GM12878 (cell line): ENCODE measurements around the gene AHNAK. TPM values are rescaled to one million over a fixed set of nuclear protein-coding genes. Genes with fewer than 3 reads are reported as not detected.

Experiments
- ATAC-seq: fragments of 200-7000 bp; cut with Tn5 transposase; 3 replicates; pipeline ENCODE4 v1.9.1; 2020; ENCODE audit warnings: mild to moderate bottlenecking, moderate library complexity
- BruUV-seq: library from RNA; stranded (reverse); fragments of 400-500 nt; replicated peaks from 2 replicates; lab custom pipeline; 2021; lab: Mats Ljungman, UMichigan
- CTCF ChIA-PET: fragments of 300-600 bp; sonication (Branson Sonifier 250); formaldehyde crosslinking; extraction: SDS; loops from one replicate; lab custom pipeline; 2021; ENCODE audit warnings: inconsistent platforms; lab: Yijun Ruan, JAX
- POLR2A ChIA-PET: fragments of 350-600 bp; formaldehyde crosslinking; extraction: SDS; loops from one replicate; lab custom pipeline; 2021; ENCODE audit warnings: inconsistent platforms; lab: Charles Lee
- RAD21 ChIA-PET: fragments of 300-600 bp; sonication (Branson Sonifier 250); formaldehyde crosslinking; loops from one replicate; lab custom pipeline; 2023; ENCODE audit warnings: antibody characterized with exemption; ENCODE audit not compliant: unreplicated experiment; lab: Charles Lee
- SMC1A ChIA-PET: fragments of 300-600 bp; sonication (Branson Sonifier 250); formaldehyde crosslinking; loops from one replicate; lab custom pipeline; 2023; ENCODE audit not compliant: unreplicated experiment, uncharacterized antibody; lab: Charles Lee
- DNase-seq: peaks from one replicate; pipeline ENCODE4 v3.0.0-alpha.2; 2011; ENCODE audit warnings: low read depth, low spot score
- FAIRE-seq: peaks from 3 replicates; lab custom pipeline; 2011; peaks lifted over from hg19 to GRCh38; lab: Jason Lieb, UNC
- H2AFZ ChIP-seq: 2 replicates; pipeline ENCODE4 v1.6.0; 2011; ENCODE audit warnings: low read depth, low read length, control low read depth; ENCODE audit not compliant: control insufficient read depth
- H3K27ac ChIP-seq: 2 replicates; pipeline ENCODE4 v1.5.1; 2011; ENCODE audit warnings: control low read depth; ENCODE audit not compliant: control insufficient read depth, insufficient read depth
- H3K27me3 ChIP-seq, 2 experiments: replicated peaks in 1 of 2; 2 replicates each; pipeline versions ENCODE4 v1.6.0 to v1.6.1; 2011; ENCODE audit warnings: low read length in 1 of 2; ENCODE audit not compliant: control insufficient read depth in 2 of 2, insufficient read depth in 2 of 2
- H3K36me3 ChIP-seq, 2 experiments: 2 replicates each; pipeline ENCODE4 v1.5.1; 2011; ENCODE audit warnings: low read length in 1 of 2; ENCODE audit not compliant: control insufficient read depth in 2 of 2, insufficient read depth in 2 of 2
- H3K4me1 ChIP-seq: 2 replicates; pipeline ENCODE4 v1.6.1; 2011; ENCODE audit warnings: mild to moderate bottlenecking, low read length, moderate library complexity, mixed read lengths; ENCODE audit not compliant: control insufficient read depth, insufficient read depth
- H3K4me2 ChIP-seq: 2 replicates; pipeline ENCODE4 v1.6.0; 2011; ENCODE audit warnings: control low read depth; ENCODE audit not compliant: control insufficient read depth, insufficient read depth
- H3K4me3 ChIP-seq: fragments of 200-600 bp; sonication (generic); 2 replicates; pipeline ENCODE4 v1.5.1; 2016
- H3K79me2 ChIP-seq: 2 replicates; pipeline ENCODE4 v1.6.0; 2011; ENCODE audit warnings: low read length; ENCODE audit not compliant: control insufficient read depth, insufficient read depth
- H3K9ac ChIP-seq: 2 replicates; pipeline ENCODE4 v1.8.0; 2011; ENCODE audit warnings: low read length, control low read depth, mixed read lengths; ENCODE audit not compliant: control insufficient read depth, insufficient read depth
- H3K9me3 ChIP-seq: replicated peaks from 3 replicates; pipeline ENCODE4 v1.5.1; 2011; ENCODE audit warnings: mild to moderate bottlenecking, low read length; ENCODE audit not compliant: control insufficient read depth, insufficient read depth
- H4K20me1 ChIP-seq: 2 replicates; pipeline ENCODE4 v1.6.0; 2011; ENCODE audit not compliant: control insufficient read depth, insufficient read depth
- ATF2 ChIP-seq: IDR thresholded peaks from 2 replicates; pipeline ENCODE4 v1.6.1; 2012; ENCODE audit warnings: low read length, inconsistent platforms
- ATF3 ChIP-seq: IDR thresholded peaks from 2 replicates; pipeline ENCODE4 v1.6.1; 2011; ENCODE audit warnings: low read depth, mild to moderate bottlenecking, low read length, moderate library complexity, borderline replicate concordance; ENCODE audit errors: extremely low read depth
- CBFB ChIP-seq: IDR thresholded peaks from 2 replicates; pipeline ENCODE4 v1.6.1; 2016; ENCODE audit warnings: antibody characterized with exemption, low read depth
- CTCF ChIP-seq, 3 experiments: IDR thresholded peaks in 2 of 3; conservative IDR thresholded peaks in 1 of 3; 2 replicates each; pipeline ENCODE4 v1.5.1; 2011; ENCODE audit warnings: low read depth in 3 of 3, low read length in 3 of 3, mild to moderate bottlenecking in 3 of 3, control low read depth in 2 of 3, moderate library complexity in 2 of 3, inconsistent platforms in 1 of 3, mixed read lengths in 1 of 3; ENCODE audit not compliant: control insufficient read depth in 2 of 3, insufficient read depth in 1 of 3; ENCODE audit errors: extremely low read depth in 1 of 3
- EP300 ChIP-seq, 2 experiments: fragments of 150-350 bp in 1 of 2; IDR thresholded peaks; 2 replicates each; pipeline ENCODE4 v1.6.1; 2011 to 2012; ENCODE audit warnings: low read depth in 2 of 2, low read length in 2 of 2, borderline replicate concordance in 1 of 2, improper control_type of control experiment in 1 of 2, inconsistent platforms in 1 of 2; ENCODE audit not compliant: control insufficient read depth in 1 of 2
- IKZF2 ChIP-seq, 2 experiments: fragments of 450-650 bp; IDR thresholded peaks; 2 replicates each; pipeline ENCODE4 v1.6.1; 2017; ENCODE audit warnings: mild to moderate bottlenecking in 2 of 2, moderate library complexity in 2 of 2
- KAT2A ChIP-seq: conservative IDR thresholded peaks from 2 replicates; pipeline ENCODE4 v1.6.1; 2011; ENCODE audit warnings: low read depth, low read length; ENCODE audit not compliant: control insufficient read depth
- MTA3 ChIP-seq: IDR thresholded peaks from 2 replicates; pipeline ENCODE4 v1.6.1; 2012; ENCODE audit warnings: low read length, inconsistent platforms, borderline replicate concordance
- MYC ChIP-seq: IDR thresholded peaks from 2 replicates; pipeline ENCODE4 v1.6.1; 2011; ENCODE audit warnings: mild to moderate bottlenecking, low read length, moderate library complexity, inconsistent platforms; ENCODE audit not compliant: insufficient read depth, insufficient replicate concordance, insufficient read length, severe bottlenecking
- NFIC ChIP-seq: IDR thresholded peaks from 2 replicates; pipeline ENCODE4 v1.6.1; 2012; ENCODE audit warnings: low read depth, mild to moderate bottlenecking, inconsistent platforms, low read length, moderate library complexity
- NFYB ChIP-seq: IDR thresholded peaks from 2 replicates; pipeline ENCODE4 v1.6.1; 2011; ENCODE audit warnings: low read depth, mild to moderate bottlenecking, low read length, improper control_type of control experiment, moderate library complexity; ENCODE audit not compliant: insufficient read depth
- NR2F1 ChIP-seq: fragments of 450-650 bp; conservative IDR thresholded peaks from 2 replicates; pipeline ENCODE4 v1.6.1; 2017; ENCODE audit warnings: mild to moderate bottlenecking
- PBX3 ChIP-seq: IDR thresholded peaks from 2 replicates; pipeline ENCODE4 v1.6.1; 2011; ENCODE audit warnings: mild to moderate bottlenecking, low read depth, low read length, moderate library complexity; ENCODE audit not compliant: insufficient replicate concordance
- RFX5 ChIP-seq: IDR thresholded peaks from 2 replicates; pipeline ENCODE4 v1.6.1; 2011; ENCODE audit warnings: low read depth, low read length, improper control_type of control experiment
- ZNF274 ChIP-seq: IDR thresholded peaks from one replicate; pipeline ENCODE4 v1.8.0; 2011; ENCODE audit not compliant: insufficient read length, insufficient read depth
- WGBS: methylation state at CpG from one replicate; pipeline ENCODE4 v1.1.6; 2016; ENCODE audit warnings: low lambda C conversion rate; ENCODE audit not compliant: insufficient replicate concordance, insufficient coverage; ENCODE audit errors: missing lambda C conversion rate; 5-methylcytosine and 5-hydroxymethylcytosine counted together
- in situ Hi-C: fragments of 300-500 bp; cut with MboI; formaldehyde crosslinking; loops from 9 replicates; pipeline ENCODE4 v1.14.3; 2018; ENCODE audit warnings: mixed read lengths
- intact Hi-C: fragments of 100-400 bp; cut with micrococcal nuclease; formaldehyde crosslinking; loops from one replicate; pipeline ENCODE4 v1.14.2; 2022; ENCODE audit not compliant: unreplicated experiment
- polyA plus RNA-seq, 11 experiments: library from polyadenylated mRNA; depleted of rRNA in 4 of 11; unstranded in 6 of 11; stranded (reverse) in 5 of 11; fragments of >200 nt; fragmentation: Nextera tagmentation in 4 of 11; fragmentation: Illumina TruSeq in 1 of 11; extraction: Ambion mirVana in 4 of 11; extraction: Trizol in 1 of 11; gene quantifications; 1 replicate in 1 of 11; 2 replicates in 10 of 11; pipeline versions ENCODE4 v1.2.1 to v1.2.3, GENCODE V29; 2011 to 2016; ENCODE audit warnings: inconsistent platforms in 2 of 11, missing spikeins in 2 of 11, low read depth in 1 of 11
- total RNA-seq, 4 experiments: library from RNA; depleted of rRNA in 3 of 4; stranded (reverse); fragments of >200 nt in 3 of 4; fragmentation: Illumina TruSeq in 1 of 4; extraction: Trizol in 1 of 4; gene quantifications; 2 replicates each; pipeline versions ENCODE4 v1.2.1 to v1.2.3, GENCODE V29; 2013 to 2021

The AHNAK gene
- total and polyA plus RNA-seq, 10 of the 15 experiments (the other 5 are each of a cell fraction or from before 2014, with no cell fraction given): 0.76 to 90.3 (median 19.4) TPM

- SMC1A ChIA-PET: interaction anchor here (1.0 to 11.4 kb wide), 18 partner anchors 9 to 197 kb away, joined by 3 to 212 read pairs (median 4); partner anchors contain the start of genes AHNAK, EEF1G, TUT1 and ZBTB3
- Histone ChIP-seq H3K4me1 (peaks cover 83% of the 10 kb centered on the region), H3K79me2 (no peaks in the 10 kb centered on the region; the same call in 1 of the 2 replicates), H3K9ac (peak overlapping the region; percentile 82), H3K4me2 (peak overlapping the region; percentile 86), H3K27ac (peak overlapping the region; percentile 99), H3K27me3 (no peaks in the 10 kb centered on the region), H3K36me3 (peaks cover 11 to 12% of the 10 kb centered on the region in 2 experiments; a peak in 3 of 4 replicates), H4K20me1 (no peaks in the 10 kb centered on the region), H2AFZ (no peak overlapping the region), H3K4me3 (peak overlapping the region; percentile 26; the same call in 1 of the 2 replicates), H3K9me3 (no peaks in the 10 kb centered on the region)
- intact Hi-C loops: loop anchor here (2.0 kb wide), 1 partner anchor 16 kb away; no protein-coding TSS in a partner anchor
- POLR2A ChIA-PET: interaction anchor here (0.5 to 11.4 kb wide), 12 partner anchors 10 to 132 kb away, joined by 3 to 188 read pairs (median 8); partner anchors contain the start of genes AHNAK, B3GAT3, C11orf98 and CSKMT
- BruUV-seq: no TSS peak
- peak; percentile 81 for DNase-seq
- ATAC-seq: peak; percentile 50
- RAD21 ChIA-PET: interaction anchor here (0.7 to 13.9 kb wide), 16 partner anchors 9 to 197 kb away, joined by 3 to 313 read pairs (median 6); partner anchors contain the start of genes AHNAK, C11orf98, CSKMT and EEF1G
- CTCF ChIA-PET: interaction anchor here (1.0 to 7.5 kb wide), 16 partner anchors 9 to 218 kb away, joined by 3 to 246 read pairs (median 8); partner anchors contain the start of genes AHNAK and TUT1
- FAIRE-seq: peak; percentile 99
- in situ Hi-C loops: loop anchor here (10.0 kb wide), 1 partner anchor 132 kb away; no protein-coding TSS in a partner anchor
- WGBS: 0% methylated on average over 3 of the region's 3 CpGs
- peak; percentile 43; the same call in 1 of the 2 replicates for TF ChIP-seq NFIC
- TF ChIP-seq NR2F1: 0 out of 2 replicates have a peak, but pooled peaks have one; percentile 8
- TF ChIP-seq ATF2: peak; percentile 16; the same call in 1 of the 2 replicates
- TF ChIP-seq EP300 (IDR thresholded peaks at IDR 0.05; ENCODE audit: borderline replicate concordance in 1 of 2, control insufficient read depth in 1 of 2, low read depth in 2 of 2, low read length in 2 of 2): 0 out of 4 replicates have a peak, but pooled peaks of 1 of the 2 experiments have one; percentile 4
- peak; percentile 43; the same call in 1 of the 2 replicates for TF ChIP-seq CBFB
- no peak for TF ChIP-seq NFYB
- no peak for TF ChIP-seq RFX5
- no peak for TF ChIP-seq KAT2A
- no peak for TF ChIP-seq ATF3
- peak; percentile 35 for TF ChIP-seq MYC
- TF ChIP-seq PBX3: no peak
- TF ChIP-seq IKZF2 (IDR thresholded peaks at IDR 0.05): peak; percentile 4 to 56; a peak in 2 of 4 replicates
- TF ChIP-seq ZNF274: no peak
- TF ChIP-seq MTA3: peak; percentile 79
- TF ChIP-seq CTCF (IDR thresholded peaks at IDR 0.05 in 2 of 3, conservative IDR thresholded peaks at IDR 0.05 in 1 of 3; ENCODE audit: control insufficient read depth in 2 of 3, extremely low read depth in 1 of 3, insufficient read depth in 1 of 3, low read depth in 3 of 3, low read length in 3 of 3): no peak
Measured at GRCh38 chr11:62556875-62557631, 10.4 kb upstream of the AHNAK start.
